Measurements from ENCODE around the gene DDX28.
"Not testable (repeated sequence)": the region's sequence is repeated elsewhere in the genome, so short reads cannot be mapped to it uniquely, and the experiment has no call there.

Gene DDX28

DNA sequence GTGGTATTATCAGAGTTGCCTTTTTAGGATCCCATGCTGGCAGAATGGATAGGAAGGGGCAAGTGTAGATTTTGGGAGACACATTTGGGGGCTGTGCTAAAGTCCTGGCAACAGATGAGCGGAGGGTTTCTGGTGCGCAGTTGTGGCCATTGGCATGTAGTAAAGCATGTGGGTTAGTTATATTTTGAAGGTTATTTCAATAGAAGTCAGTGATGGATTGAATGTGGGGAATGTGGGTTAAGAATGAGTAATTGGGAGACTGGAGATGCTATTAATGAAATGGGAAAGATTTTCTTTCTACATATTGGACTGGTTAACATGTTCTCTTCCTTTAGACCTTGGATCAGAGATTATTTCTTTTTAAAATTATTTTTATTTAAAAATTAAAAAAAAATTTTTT, 10.1 kb upstream of the DDX28 start:
- no peak overlapping the region for H3K4me3 ChIP-seq (ENCODE audit: low read depth in 1 of 2, low read length in 2 of 2)
- no peaks in the 10 kb centered on the region for H3K9me3 ChIP-seq (ENCODE audit: control insufficient read depth in 1 of 2, low read length in 2 of 2)
- H3K27ac ChIP-seq (ENCODE audit: low read length) = no peak overlapping the region
- H3K27me3 ChIP-seq (ENCODE audit: low read depth, low read length) = no peaks in the 10 kb centered on the region
- H3K4me1 ChIP-seq (ENCODE audit: control insufficient read depth in 1 of 2, insufficient read depth in 2 of 2, low read length in 2 of 2) = no peaks in the 10 kb centered on the region
- H3K36me3 ChIP-seq (ENCODE audit: control insufficient read depth in 1 of 2, insufficient read depth in 2 of 2, low read length in 2 of 2) = no peaks in the 10 kb centered on the region

DNA sequence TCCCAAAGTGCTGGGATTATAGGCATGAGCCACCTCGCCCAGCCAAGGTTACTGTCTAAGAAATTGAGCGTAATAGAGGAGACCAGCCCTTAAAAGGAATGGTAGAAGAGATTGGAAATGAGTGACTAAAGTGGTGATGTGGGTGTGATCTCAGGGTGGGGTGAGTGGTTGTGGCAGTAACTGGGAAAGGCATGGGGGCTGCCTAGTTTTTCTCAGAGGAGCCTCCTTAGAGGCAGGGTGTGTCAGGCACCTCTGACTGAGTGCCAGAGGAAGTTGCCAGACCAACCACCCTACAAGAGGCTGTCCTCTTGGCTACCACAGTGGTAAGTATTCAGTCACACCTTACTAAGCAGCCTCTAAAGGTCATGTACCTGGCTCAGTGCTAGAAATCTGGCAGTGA, 8.9 kb upstream of the DDX28 start:
- Histone ChIP-seq H3K9me3 (ENCODE audit: control insufficient read depth in 1 of 2, low read length in 2 of 2) (no peaks in the 10 kb centered on the region), H3K4me1 (ENCODE audit: control insufficient read depth in 1 of 2, insufficient read depth in 2 of 2, low read length in 2 of 2) (no peaks in the 10 kb centered on the region), H3K27ac (ENCODE audit: low read length) (no peak overlapping the region), H3K36me3 (ENCODE audit: control insufficient read depth in 1 of 2, insufficient read depth in 2 of 2, low read length in 2 of 2) (peaks cover 0 to 9% of the 10 kb centered on the region in 2 donors), H3K4me3 (ENCODE audit: low read depth in 1 of 2, low read length in 2 of 2) (no peak overlapping the region), H3K27me3 (ENCODE audit: low read depth, low read length) (no peaks in the 10 kb centered on the region)

DNA sequence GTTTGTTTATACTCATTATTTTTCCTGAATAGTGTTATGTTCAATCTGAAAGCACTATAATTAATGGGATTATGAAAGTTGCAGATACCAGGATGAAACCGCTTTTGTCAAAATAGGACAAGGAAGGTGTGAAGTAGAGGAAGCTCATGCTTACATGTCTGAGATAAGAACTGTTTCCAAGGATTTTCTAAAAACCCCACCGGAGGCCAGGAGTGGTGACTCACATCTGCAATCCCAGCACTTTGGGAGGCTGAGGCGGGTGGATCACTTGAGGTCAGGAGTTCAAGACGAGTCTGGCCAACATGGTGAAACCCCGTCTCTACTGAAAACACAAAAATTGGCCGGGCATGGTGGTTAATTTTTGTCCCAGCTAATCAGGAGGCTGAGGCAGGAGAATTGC, 7.1 kb upstream of the DDX28 start:
- H3K9me3 ChIP-seq (ENCODE audit: control insufficient read depth in 1 of 2, low read length in 2 of 2); H3K4me3 ChIP-seq (ENCODE audit: low read depth in 1 of 2, low read length in 2 of 2); H3K27ac ChIP-seq (ENCODE audit: low read length); H3K27me3 ChIP-seq (ENCODE audit: low read depth, low read length); H3K4me1 ChIP-seq (ENCODE audit: control insufficient read depth in 1 of 2, insufficient read depth in 2 of 2, low read length in 2 of 2): not testable (repeated sequence)
- H3K36me3 ChIP-seq (ENCODE audit: control insufficient read depth in 1 of 2, insufficient read depth in 2 of 2, low read length in 2 of 2) = peaks cover 0 to 13% of the 10 kb centered on the region in 2 donors

DNA sequence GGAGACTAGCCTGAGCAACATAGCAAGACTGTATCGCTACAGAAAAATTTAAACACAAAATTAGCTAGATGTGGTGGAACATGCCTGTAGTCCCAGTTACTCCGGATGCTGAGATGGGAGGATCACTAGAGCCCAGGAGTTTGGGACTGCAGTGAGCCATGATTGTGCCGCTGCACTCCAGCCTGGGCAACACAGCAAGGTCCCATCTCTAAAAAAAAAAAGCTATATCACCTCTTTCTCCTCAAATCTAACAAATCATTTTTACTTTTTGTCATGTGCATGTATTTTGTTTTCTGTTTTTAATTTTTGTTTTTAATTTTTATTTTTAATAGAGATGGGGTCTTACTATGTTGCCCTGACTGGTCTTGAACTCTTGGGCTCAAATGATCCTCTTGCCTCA, 6.0 kb upstream of the DDX28 start:
- Histone ChIP-seq H3K9me3 (ENCODE audit: control insufficient read depth in 1 of 2, low read length in 2 of 2) (no peaks in the 10 kb centered on the region), H3K4me3 (ENCODE audit: low read depth in 1 of 2, low read length in 2 of 2) (no peak overlapping the region), H3K27ac (ENCODE audit: low read length) (no peak overlapping the region), H3K27me3 (ENCODE audit: low read depth, low read length) (no peaks in the 10 kb centered on the region), H3K36me3 (ENCODE audit: control insufficient read depth in 1 of 2, insufficient read depth in 2 of 2, low read length in 2 of 2) (peaks cover 0 to 13% of the 10 kb centered on the region in 2 donors), H3K4me1 (ENCODE audit: control insufficient read depth in 1 of 2, insufficient read depth in 2 of 2, low read length in 2 of 2) (peaks cover 0 to 4% of the 10 kb centered on the region in 2 donors)

DNA sequence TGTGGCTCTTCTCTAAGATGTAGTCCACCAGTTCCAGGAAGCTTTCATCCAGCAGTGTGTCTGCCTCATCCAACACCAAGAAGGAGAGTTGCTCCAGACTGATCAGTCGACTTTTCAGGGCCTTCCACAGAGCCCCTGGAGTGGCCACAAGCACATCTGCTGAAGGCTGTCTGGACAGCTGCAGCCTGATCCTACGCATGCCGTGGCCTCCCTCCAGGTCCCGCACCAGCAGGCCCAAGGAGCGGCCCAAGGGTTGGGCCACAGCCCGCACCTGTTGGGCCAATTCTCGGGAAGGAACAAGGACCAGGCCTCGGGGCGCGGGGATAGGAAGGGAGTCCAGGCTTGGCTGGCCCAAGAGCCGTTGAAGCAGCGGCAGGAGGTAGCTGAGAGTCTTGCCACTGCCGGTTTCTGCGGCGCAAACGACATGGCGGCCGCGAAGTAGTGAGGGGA, 729 bp downstream of the DDX28 start:
- Histone ChIP-seq H3K36me3 (ENCODE audit: control insufficient read depth in 1 of 2, insufficient read depth in 2 of 2, low read length in 2 of 2) (peaks cover 0 to 6% of the 10 kb centered on the region in 2 donors), H3K27me3 (ENCODE audit: low read depth, low read length) (no peaks in the 10 kb centered on the region), H3K9me3 (ENCODE audit: control insufficient read depth in 1 of 2, low read length in 2 of 2) (no peaks in the 10 kb centered on the region), H3K4me1 (ENCODE audit: control insufficient read depth in 1 of 2, insufficient read depth in 2 of 2, low read length in 2 of 2) (peaks cover 10 to 28% of the 10 kb centered on the region in 2 donors), H3K27ac (ENCODE audit: low read length) (peak overlapping the region; percentile 94), H3K4me3 (ENCODE audit: low read depth in 1 of 2, low read length in 2 of 2) (peak overlapping the region; percentile 82 to 100)

DNA sequence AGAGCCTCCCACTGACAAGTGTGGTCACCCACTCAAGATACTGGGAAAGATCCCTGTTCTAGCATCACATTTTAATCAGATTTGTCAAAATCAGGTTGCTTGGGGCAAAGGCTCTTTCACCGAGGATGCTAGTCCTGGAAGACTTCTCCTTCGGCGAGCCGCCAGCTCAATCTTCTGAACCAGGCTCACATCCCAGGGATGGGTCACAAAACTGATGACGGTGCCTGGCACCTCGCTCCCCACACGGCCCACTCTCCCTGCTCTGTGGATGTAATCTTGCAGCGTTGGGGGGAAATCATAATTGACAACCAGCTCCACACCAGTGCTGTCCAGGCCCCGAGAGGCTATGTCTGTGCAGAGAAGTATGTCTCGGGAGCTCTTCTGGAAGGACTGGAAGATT, 1.5 kb downstream of the DDX28 start:
- peak overlapping the region; percentile 82 to 100 for H3K4me3 ChIP-seq (ENCODE audit: low read depth in 1 of 2, low read length in 2 of 2)
- H3K9me3 ChIP-seq (ENCODE audit: control insufficient read depth in 1 of 2, low read length in 2 of 2) = no peaks in the 10 kb centered on the region
- no peak overlapping the region for H3K27ac ChIP-seq (ENCODE audit: low read length)

DNA sequence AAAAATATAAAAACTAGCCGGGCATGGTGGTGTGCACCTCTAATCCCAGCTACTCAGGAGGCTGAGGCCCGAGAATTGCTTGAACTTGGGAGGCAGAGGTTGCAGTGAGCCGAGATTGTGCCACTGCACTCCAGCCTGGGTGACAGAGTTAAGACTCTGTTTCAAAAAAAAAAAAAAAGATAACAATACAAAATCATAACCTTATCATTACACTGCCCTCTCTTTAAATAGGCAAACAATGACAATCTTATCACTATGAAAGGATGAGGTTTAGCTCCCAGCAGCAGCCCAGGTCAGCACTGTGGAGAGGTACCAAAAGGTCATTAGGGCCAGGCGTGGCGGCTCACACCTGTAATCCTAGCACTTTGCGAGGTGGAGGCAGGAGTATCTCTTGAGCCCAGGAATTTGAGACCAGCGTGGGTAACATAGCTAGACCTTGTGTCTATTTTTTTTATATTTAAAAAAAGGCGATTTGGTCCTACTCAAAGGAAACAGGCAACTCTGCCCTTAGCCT, 3.8 kb downstream of the DDX28 start:
- Histone ChIP-seq H3K27ac (ENCODE audit: low read length) (no peak overlapping the region), H3K36me3 (ENCODE audit: control insufficient read depth in 1 of 2, insufficient read depth in 2 of 2, low read length in 2 of 2) (no peaks in the 10 kb centered on the region), H3K4me1 (ENCODE audit: control insufficient read depth in 1 of 2, insufficient read depth in 2 of 2, low read length in 2 of 2) (peaks cover 10 to 26% of the 10 kb centered on the region in 2 donors), H3K9me3 (ENCODE audit: control insufficient read depth in 1 of 2, low read length in 2 of 2) (no peaks in the 10 kb centered on the region), H3K27me3 (ENCODE audit: low read depth, low read length) (no peaks in the 10 kb centered on the region), H3K4me3 (ENCODE audit: low read depth in 1 of 2, low read length in 2 of 2) (no peak overlapping the region)

More for the DNA sequence above, 1.5 kb downstream of the DDX28 start:
- Histone ChIP-seq H3K36me3 (ENCODE audit: control insufficient read depth in 1 of 2, insufficient read depth in 2 of 2, low read length in 2 of 2) (peaks cover 0 to 4% of the 10 kb centered on the region in 2 donors), H3K4me1 (ENCODE audit: control insufficient read depth in 1 of 2, insufficient read depth in 2 of 2, low read length in 2 of 2) (peaks cover 10 to 28% of the 10 kb centered on the region in 2 donors), H3K27me3 (ENCODE audit: low read depth, low read length) (no peaks in the 10 kb centered on the region)

DNA sequence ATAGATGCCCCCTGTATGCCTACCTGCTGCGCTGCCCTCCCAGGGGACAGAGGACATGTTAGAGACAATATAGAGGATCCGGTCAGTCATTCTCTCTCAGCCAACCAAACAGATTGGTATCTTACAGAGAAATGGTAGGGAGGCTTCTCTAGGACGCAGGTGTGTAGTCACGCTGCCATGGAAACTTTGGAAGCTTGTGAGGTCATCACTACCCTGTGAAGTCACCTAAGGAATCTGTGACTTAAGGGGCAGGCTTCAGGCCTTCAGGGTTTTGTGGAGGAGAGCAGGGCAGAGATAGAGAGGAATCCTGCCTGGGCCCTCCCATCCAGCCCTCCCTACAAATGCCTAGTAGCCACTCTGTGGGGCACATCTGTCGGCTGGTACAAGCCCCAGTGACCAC, 7.4 kb downstream of the DDX28 start, which contains the start of gene DPEP2NB:
DPEP2NB (minus strand) TSS at position 231 of the 400 bp plus-strand sequence; CDS start at position 90, 141 bp downstream.
- Histone ChIP-seq H3K4me1 (ENCODE audit: control insufficient read depth in 1 of 2, insufficient read depth in 2 of 2, low read length in 2 of 2) (no peaks in the 10 kb centered on the region), H3K4me3 (ENCODE audit: low read depth in 1 of 2, low read length in 2 of 2) (no peak within 1 kb of the TSS), H3K9me3 (ENCODE audit: control insufficient read depth in 1 of 2, low read length in 2 of 2) (no peaks in the 10 kb centered on the region), H3K36me3 (ENCODE audit: control insufficient read depth in 1 of 2, insufficient read depth in 2 of 2, low read length in 2 of 2) (no peaks in the 10 kb centered on the region), H3K27me3 (ENCODE audit: low read depth, low read length) (no peaks in the 10 kb centered on the region), H3K27ac (ENCODE audit: low read length) (no peak within 1 kb of the TSS)

DNA sequence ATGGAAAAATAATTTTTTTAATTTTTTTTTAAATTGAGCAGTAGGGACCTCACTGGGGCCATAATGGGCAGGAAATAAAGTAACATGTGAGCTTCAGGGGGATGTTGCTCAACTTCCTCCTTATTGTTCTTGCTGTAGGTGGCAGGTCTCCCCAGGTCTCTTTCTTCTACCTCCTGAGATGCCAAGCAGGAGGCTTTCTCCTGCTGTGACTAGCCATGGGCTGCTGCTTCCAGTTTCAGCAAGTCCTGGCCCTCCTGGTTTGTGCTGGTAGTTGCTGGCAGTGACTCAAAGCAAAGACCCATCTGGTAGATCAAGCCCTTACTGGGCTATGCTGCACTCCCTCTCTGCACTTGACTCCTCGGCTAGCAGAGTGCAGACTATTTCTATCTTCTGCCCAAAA, 9.6 kb downstream of the DDX28 start:
- Histone ChIP-seq H3K27ac (ENCODE audit: low read length) (no peak overlapping the region), H3K27me3 (ENCODE audit: low read depth, low read length) (no peaks in the 10 kb centered on the region), H3K4me3 (ENCODE audit: low read depth in 1 of 2, low read length in 2 of 2) (no peak overlapping the region), H3K9me3 (ENCODE audit: control insufficient read depth in 1 of 2, low read length in 2 of 2) (no peaks in the 10 kb centered on the region), H3K36me3 (ENCODE audit: control insufficient read depth in 1 of 2, insufficient read depth in 2 of 2, low read length in 2 of 2) (no peaks in the 10 kb centered on the region), H3K4me1 (ENCODE audit: control insufficient read depth in 1 of 2, insufficient read depth in 2 of 2, low read length in 2 of 2) (no peaks in the 10 kb centered on the region)

DNA sequence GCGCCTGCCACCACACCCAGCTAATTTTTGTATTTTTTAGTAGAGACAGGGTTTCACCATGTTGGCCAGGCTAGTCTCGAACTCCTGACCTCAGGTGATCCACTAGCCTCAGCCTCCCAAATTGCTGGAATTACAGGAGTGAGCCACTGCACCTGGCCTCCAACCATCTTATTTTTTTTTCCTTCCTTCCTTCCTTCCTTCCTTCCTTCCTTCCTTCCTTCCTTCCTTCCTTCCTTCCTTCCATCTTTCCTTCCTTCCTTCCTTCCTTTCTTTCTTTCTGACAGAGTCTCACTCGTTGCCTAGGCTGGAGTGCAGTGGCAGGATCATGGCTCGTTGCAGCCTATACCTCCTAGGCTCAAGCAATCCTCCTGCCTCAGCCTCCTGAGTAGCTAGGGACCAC, 13.2 kb downstream of the DDX28 start:
- H3K4me1 ChIP-seq (ENCODE audit: control insufficient read depth in 1 of 2, insufficient read depth in 2 of 2, low read length in 2 of 2); H3K36me3 ChIP-seq (ENCODE audit: control insufficient read depth in 1 of 2, insufficient read depth in 2 of 2, low read length in 2 of 2); H3K27ac ChIP-seq (ENCODE audit: low read length); H3K27me3 ChIP-seq (ENCODE audit: low read depth, low read length); H3K4me3 ChIP-seq (ENCODE audit: low read depth in 1 of 2, low read length in 2 of 2); H3K9me3 ChIP-seq (ENCODE audit: control insufficient read depth in 1 of 2, low read length in 2 of 2): not testable (repeated sequence)

DNA sequence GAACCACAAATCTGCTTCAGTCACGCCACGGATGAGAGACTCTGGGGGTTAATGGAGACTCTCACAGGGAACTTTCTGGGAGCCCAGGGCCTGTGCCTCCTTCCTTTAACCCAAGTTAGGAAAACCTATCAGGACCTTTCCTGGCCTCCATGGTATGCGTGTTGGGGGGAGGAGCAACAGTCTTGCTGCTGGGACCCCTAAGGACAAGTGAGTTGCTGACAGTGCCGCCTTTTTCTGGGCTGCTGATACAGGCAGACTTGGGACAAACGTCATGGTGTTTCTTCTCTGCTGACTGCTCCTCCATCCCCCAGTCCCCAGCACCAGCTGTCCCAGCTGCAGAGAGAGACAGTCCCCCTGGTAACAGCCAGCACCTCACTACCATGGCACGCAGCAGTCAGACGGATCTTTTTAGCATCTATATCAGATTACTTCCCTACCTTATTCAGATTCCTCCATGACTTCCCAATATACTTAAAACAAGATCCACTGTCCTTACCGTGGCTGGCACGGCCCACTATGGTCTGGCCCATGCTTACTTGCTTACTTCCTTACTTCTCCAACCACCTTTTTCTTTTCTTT, 13.8 kb downstream of the DDX28 start:
- Histone ChIP-seq H3K27ac (ENCODE audit: low read length) (no peak overlapping the region), H3K4me3 (ENCODE audit: low read depth in 1 of 2, low read length in 2 of 2) (no peak overlapping the region), H3K27me3 (ENCODE audit: low read depth, low read length) (no peaks in the 10 kb centered on the region), H3K36me3 (ENCODE audit: control insufficient read depth in 1 of 2, insufficient read depth in 2 of 2, low read length in 2 of 2) (no peaks in the 10 kb centered on the region), H3K4me1 (ENCODE audit: control insufficient read depth in 1 of 2, insufficient read depth in 2 of 2, low read length in 2 of 2) (no peaks in the 10 kb centered on the region), H3K9me3 (ENCODE audit: control insufficient read depth in 1 of 2, low read length in 2 of 2) (no peaks in the 10 kb centered on the region)

DNA sequence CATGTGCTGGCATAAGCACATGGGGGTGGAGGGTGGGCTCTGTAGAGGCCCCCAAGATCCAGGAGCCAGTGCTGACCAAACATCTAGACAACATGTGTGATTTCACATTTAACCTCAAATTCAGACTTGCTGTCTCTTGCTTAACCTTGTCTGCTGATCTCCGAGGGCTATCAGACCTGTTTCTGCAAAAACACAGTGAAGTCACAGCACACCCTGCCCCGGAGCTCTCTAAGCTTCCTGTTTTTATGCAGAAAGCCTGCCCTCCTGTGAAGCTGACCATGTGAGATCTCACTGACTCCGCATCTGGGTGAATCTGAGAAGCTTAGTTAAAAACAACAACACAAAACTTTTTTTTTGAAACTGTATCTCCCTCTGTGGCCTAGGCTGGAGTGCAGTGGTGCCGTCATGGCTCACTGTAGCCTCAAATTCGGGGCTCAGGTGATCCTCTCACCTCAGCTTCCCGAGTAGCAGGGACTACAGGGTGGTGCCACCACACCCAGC, 17.2 kb downstream of the DDX28 start:
- Histone ChIP-seq H3K36me3 (ENCODE audit: control insufficient read depth in 1 of 2, insufficient read depth in 2 of 2, low read length in 2 of 2) (no peaks in the 10 kb centered on the region), H3K4me3 (ENCODE audit: low read depth in 1 of 2, low read length in 2 of 2) (no peak overlapping the region), H3K27me3 (ENCODE audit: low read depth, low read length) (no peaks in the 10 kb centered on the region), H3K9me3 (ENCODE audit: control insufficient read depth in 1 of 2, low read length in 2 of 2) (no peaks in the 10 kb centered on the region), H3K4me1 (ENCODE audit: control insufficient read depth in 1 of 2, insufficient read depth in 2 of 2, low read length in 2 of 2) (no peaks in the 10 kb centered on the region), H3K27ac (ENCODE audit: low read length) (peak overlapping the region; percentile 23)

All from muscle layer of duodenum (tissue), 2 donors.